Activated CD8-positive, alpha-beta memory T cell treated with anti-CD3 and anti-CD28 coated beads, Interleukin-2, amount 50 U/mL, for 24 hours (primary cell): Measurements from ENCODE around the gene TCTN2.

Experiments
- DNase-seq: peaks from one replicate; pipeline ENCODE4 v3.0.0-alpha.2; 2020; ENCODE audit errors: extremely low read depth

The TCTN2 gene

DNA sequence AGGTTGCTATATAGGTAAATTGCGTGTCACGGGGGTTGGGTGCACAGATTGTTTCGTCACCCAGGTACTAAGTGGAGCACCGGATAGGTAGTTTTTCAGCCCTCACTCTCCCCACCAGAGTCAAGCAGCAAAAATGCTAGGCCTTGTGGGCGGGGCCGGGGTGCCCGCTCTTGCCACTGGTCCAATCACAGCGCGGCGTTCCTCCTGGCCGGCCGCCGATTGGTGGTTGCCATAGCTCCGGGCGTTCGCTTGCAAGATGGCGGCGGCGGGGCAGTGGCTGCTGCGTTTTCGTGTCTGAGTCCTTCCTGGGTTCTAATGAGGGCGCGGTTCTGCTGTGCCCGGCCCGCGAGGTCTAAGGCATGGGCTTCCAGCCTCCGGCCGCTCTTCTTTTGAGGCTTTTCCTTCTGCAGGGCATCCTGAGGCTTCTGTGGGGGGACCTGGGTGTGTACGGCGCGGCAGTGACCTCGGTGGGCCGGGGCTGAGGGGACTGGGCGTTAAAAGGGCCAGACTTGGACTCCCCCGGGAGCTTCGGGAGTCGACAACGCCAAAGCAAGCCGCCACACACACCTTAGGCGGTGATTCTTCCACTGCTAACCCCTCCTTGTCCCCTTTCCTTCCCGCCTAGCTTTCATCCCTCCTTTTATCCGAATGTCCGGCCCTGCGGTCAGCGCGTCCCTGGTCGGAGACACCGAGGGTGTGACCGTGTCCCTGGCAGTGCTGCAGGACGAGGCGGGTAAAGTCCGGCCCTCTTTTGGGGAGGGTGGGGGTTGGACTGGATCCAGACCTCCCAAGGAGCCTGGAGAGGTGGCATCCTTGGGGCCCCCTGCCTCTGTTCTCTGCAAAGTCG, at the start of gene TCTN2:
TCTN2 (plus strand) TSS at position 232 of the 847 bp plus-strand sequence; CDS start at position 360, 128 bp downstream.
- peak; percentile 83 for DNase-seq

DNA sequence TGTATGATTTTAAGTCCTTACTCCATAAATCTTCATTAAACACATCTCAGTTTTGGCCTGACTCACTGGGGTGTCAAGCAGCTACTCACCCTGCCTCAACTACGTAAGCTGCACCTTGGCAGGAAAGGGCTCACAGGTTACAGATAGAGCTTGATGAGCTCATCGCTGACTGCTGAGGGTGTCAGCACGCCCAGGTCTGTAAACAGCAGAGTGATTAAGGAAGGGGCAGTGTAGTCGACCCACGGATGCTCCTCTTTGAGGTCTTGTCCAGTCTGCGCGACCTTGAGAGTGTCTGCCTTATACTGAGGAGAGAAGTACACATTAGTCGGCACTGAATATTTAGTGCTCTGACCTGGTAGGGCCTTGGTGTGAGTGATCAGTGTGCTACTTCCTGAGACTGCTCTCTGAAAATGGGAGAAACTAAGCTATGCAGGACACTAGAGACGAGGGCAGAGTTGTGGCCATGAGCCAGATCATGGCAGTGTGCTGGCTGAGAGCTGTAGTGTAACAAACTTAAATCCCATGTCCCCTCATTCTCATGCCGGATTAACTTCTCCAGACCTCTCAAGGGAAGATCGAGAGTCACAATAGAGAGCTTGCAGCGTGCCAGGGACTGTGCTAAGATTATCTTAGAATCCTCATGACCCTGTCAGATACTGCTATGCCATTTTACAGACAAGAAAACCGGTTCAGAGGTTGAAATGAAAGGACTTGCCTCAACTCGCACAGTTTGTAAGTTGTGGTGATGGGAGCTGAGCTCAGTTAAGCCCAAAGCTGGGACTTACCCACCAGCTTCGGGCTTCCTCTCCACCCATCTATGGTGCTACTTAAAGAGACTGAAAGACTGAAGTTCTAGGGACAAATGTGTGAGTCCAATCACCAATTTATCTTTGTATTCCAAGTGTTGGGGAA, 49.0 kb upstream of the TCTN2 start:
- DNase-seq, result no peak

- peak; percentile 94 for DNase-seq
Measured at GRCh38 chr12:123633379-123634141, 37.4 kb upstream of the TCTN2 start, which contains the start of the genes EIF2B1 and GTF2H3. TSS of gene EIF2B1 (minus strand) at chr12:123633686. CDS start at chr12:123633557, 129 bp downstream. TSS of gene GTF2H3 (plus strand) at chr12:123633829. CDS start at chr12:123633860, 31 bp downstream.

DNA sequence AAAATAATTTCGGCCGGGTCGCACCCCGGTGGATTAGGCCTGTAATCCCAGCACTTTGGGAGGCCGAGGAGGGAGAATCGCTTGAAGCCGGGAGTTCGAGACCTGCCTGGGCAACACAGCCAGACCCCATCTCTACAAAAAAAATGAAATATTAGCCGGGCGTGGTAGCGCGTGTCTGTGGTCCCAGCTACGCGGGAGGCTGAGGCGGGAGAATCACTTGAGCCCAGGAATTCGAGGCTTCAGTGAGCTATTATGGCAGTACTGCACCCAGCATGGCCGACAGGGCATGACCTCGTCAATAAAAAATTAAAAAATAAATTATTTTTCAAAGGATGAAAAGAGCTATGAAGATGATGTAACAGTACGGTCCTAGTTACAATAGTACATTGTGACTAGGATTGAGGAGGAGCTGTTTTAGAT, 36.8 kb upstream of the TCTN2 start:
- DNase-seq, result no peak

- no peak for DNase-seq
Measured at GRCh38 chr12:123643911-123644310, 27.0 kb upstream of the TCTN2 start.

- DNase-seq, result no peak
Measured at GRCh38 chr12:123645380-123645779, 25.5 kb upstream of the TCTN2 start.

DNA sequence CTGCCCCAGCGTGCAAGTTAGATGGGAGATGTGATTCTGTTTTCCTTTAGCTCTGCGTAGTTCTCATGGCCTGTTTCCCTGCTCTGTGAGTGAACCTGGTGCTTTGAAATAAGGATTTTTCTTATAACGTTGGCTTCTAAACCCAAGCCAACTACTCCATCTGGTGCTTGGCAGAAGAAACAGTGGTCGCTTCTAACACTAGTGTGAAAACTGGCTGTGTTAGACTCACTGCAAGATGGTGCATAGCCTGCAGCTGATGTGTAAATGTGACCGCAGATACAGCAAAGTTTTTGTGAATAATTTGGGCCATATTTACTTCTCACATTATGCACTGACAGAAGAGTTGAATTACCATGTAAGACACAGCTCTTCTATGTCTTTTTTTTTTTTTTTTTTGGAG, 25.0 kb upstream of the TCTN2 start:
- no peak for DNase-seq

GRCh38 chr12:123648401-123648800, 22.5 kb upstream of the TCTN2 start:
- no peak for DNase-seq

GRCh38 chr12:123654129-123654701, 16.7 kb upstream of the TCTN2 start:
- DNase-seq, result no peak

- no peak for DNase-seq
Measured at GRCh38 chr12:123655420-123655819, 15.5 kb upstream of the TCTN2 start.

DNA sequence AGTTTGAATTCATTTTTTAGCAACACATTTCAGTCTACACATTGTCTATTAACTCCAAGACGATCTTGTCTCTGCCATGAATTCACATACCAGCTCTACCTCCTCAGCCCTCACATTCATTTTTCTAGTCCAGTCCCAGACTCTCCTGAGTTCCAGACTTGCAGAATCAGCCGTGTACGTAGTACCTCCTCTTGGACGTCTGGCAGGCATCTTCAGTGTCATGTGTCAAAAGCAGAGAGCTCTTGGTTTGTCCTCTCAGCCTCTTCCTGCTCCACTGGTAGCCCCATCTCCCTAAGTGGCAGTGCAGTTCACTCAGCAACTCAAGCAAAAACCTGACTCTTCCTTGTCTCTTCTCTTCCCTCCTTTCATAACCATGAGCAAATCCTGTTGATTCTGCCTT, 14.5 kb upstream of the TCTN2 start:
- DNase-seq, result no peak

GRCh38 chr12:123657211-123657610, 13.7 kb upstream of the TCTN2 start:
- no peak for DNase-seq

GRCh38 chr12:123659996-123660727, 10.8 kb upstream of the TCTN2 start:
- DNase-seq, result no peak

GRCh38 chr12:123667771-123668170, 3.1 kb upstream of the TCTN2 start:
- no peak for DNase-seq

GRCh38 chr12:123671876-123672275, 963 bp downstream of the TCTN2 start:
- no peak for DNase-seq

DNA sequence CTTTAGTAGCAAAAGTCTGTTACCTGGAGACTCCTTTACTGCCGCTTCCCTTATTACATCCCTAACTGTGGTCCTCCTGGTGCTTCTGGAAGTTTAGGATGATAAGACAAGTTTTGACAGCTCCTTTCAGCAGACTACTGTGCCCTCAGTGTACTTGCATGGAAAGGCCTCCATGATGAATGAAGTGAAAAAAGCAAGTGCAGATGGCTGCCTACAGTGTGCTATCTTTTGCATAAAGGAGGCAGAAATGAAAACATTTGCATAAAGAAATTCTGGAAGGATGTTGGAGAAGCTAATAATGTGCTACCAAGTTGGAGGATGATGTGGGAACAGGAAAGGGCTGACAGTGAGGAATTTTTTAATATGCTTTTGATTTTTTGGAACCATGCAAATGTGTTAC, 4.5 kb downstream of the TCTN2 start:
- DNase-seq, result no peak

DNA sequence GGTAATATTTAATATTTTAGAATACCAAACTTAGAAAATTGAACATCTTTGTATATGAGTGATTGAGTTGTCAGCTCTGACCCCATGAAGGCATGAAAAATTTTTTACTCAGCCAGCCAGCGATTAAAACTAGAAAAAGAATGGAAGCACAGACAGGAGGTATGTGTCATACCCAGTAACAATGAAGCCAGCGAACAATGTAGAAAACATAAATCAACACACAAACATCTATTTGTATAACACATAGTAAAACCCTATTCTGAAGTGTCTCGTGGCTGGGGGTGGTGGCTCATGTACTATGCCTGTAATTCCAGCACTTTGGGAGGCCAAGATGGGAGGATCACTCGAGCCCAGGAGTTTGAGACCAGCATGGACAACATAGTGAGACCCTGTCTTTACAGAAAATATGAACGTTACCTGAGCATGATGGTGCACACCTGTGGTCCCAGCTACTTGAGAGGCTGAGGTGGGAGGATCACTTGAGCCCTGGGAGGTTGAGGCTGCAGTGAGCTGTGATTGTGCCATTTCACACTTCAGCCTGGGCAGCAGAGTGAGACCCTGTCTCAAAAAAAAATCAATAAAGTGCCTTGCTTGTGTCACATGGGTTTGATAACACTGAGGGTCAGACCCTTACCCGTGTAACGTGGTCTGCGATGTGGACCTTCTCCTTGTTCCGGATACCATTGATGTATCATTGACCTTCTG, 5.9 kb downstream of the TCTN2 start:
- DNase-seq, result no peak

- DNase-seq, result no peak
Measured at GRCh38 chr12:123678981-123679380, 8.1 kb downstream of the TCTN2 start.

- no peak for DNase-seq
Measured at GRCh38 chr12:123681605-123682004, 10.7 kb downstream of the TCTN2 start.

DNA sequence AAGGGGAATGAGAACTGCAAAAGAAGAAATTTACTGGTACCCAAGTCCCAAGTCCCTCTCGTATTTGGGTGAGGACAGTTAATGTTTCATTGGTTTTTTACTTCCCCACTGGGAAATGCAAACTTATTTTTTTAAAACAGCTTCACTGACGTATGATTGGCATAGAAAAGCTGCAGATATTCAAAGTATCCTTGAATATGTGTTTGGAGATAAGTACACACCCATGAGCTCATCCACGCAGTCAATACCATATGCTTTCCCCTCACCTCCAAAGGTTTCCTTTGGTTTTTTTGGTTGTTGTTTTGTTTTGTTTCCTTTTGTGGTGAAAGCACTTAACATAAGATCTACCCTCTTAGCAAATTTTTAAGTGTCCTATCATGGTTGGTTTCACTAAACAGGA, 13.1 kb downstream of the TCTN2 start:
- no peak for DNase-seq
